ENCODE measurements around the gene EML5. TPM values are rescaled to one million over a fixed set of nuclear protein-coding genes. Genes with fewer than 3 reads are reported as not detected.

Gene EML5
- 0.07 TPM for polyA plus RNA-seq (2013, experiment 1 of 2)
- polyA plus RNA-seq (2013, experiment 2 of 2), result 0.10 TPM

- H3K27ac ChIP-seq (ENCODE audit: low read depth, low read length, severe bottlenecking), result no peak within 1 kb of the TSS
- 0 to 1% methylated on average over 56 to 106 of the region's 111 CpGs for WGBS, 2 experiments (ENCODE audit: insufficient coverage in 2 of 2)
- no peaks in the 10 kb centered on the region for H3K4me1 ChIP-seq (ENCODE audit: control insufficient read depth, insufficient read depth, low read length, poor library complexity, severe bottlenecking)
- H3K9me3 ChIP-seq (ENCODE audit: control insufficient read depth, low read length), result no peaks in the 10 kb centered on the region
- H3K36me3 ChIP-seq (ENCODE audit: control insufficient read depth, insufficient read depth, low read length), result no peaks in the 10 kb centered on the region
- peak within 1 kb of the TSS; percentile 41 for H3K4me3 ChIP-seq (ENCODE audit: extremely low read depth, insufficient read depth, low read length, poor library complexity, severe bottlenecking)
These were observed at the start of gene EML5 for GRCh38 chr14:88792473-88793258. Gene EML5 (minus strand): TSS chr14:88792953. CDS start chr14:88792503, 450 bp downstream.

- 78 to 100% methylated on average over 1 of the region's 1 CpG for WGBS, 2 experiments (ENCODE audit: insufficient coverage in 2 of 2)
- no peaks in the 10 kb centered on the region for H3K9me3 ChIP-seq (ENCODE audit: control insufficient read depth, low read length)
- H3K27ac ChIP-seq (ENCODE audit: low read depth, low read length, severe bottlenecking), result no peak overlapping the region
- no peaks in the 10 kb centered on the region for H3K36me3 ChIP-seq (ENCODE audit: control insufficient read depth, insufficient read depth, low read length)
- no peaks in the 10 kb centered on the region for H3K4me1 ChIP-seq (ENCODE audit: control insufficient read depth, insufficient read depth, low read length, poor library complexity, severe bottlenecking)
- no peak overlapping the region for H3K4me3 ChIP-seq (ENCODE audit: extremely low read depth, insufficient read depth, low read length, poor library complexity, severe bottlenecking)
These were observed 49.7 kb upstream of the EML5 start for GRCh38 chr14:88842414-88842813.

GRCh38 chr14:88841741-88842140, 49.0 kb upstream of the EML5 start:
- WGBS, 2 experiments (ENCODE audit: insufficient coverage in 2 of 2), result no CpG with 5 or more reads among the region's 1 CpG
- H3K4me1 ChIP-seq (ENCODE audit: control insufficient read depth, insufficient read depth, low read length, poor library complexity, severe bottlenecking), result no peaks in the 10 kb centered on the region
- no peaks in the 10 kb centered on the region for H3K36me3 ChIP-seq (ENCODE audit: control insufficient read depth, insufficient read depth, low read length)
- H3K27ac ChIP-seq (ENCODE audit: low read depth, low read length, severe bottlenecking), result no peak overlapping the region
- H3K4me3 ChIP-seq (ENCODE audit: extremely low read depth, insufficient read depth, low read length, poor library complexity, severe bottlenecking), result no peak overlapping the region
- H3K9me3 ChIP-seq (ENCODE audit: control insufficient read depth, low read length), result no peaks in the 10 kb centered on the region

GRCh38 chr14:88840926-88841325, 48.2 kb upstream of the EML5 start:
- no peaks in the 10 kb centered on the region for H3K9me3 ChIP-seq (ENCODE audit: control insufficient read depth, low read length)
- H3K4me1 ChIP-seq (ENCODE audit: control insufficient read depth, insufficient read depth, low read length, poor library complexity, severe bottlenecking), result no peaks in the 10 kb centered on the region
- no peak overlapping the region for H3K4me3 ChIP-seq (ENCODE audit: extremely low read depth, insufficient read depth, low read length, poor library complexity, severe bottlenecking)
- H3K36me3 ChIP-seq (ENCODE audit: control insufficient read depth, insufficient read depth, low read length), result no peaks in the 10 kb centered on the region
- no peak overlapping the region for H3K27ac ChIP-seq (ENCODE audit: low read depth, low read length, severe bottlenecking)
- 83 to 100% methylated on average over 1 to 2 of the region's 5 CpGs for WGBS, 2 experiments (ENCODE audit: insufficient coverage in 2 of 2)

- H3K4me3 ChIP-seq (ENCODE audit: extremely low read depth, insufficient read depth, low read length, poor library complexity, severe bottlenecking), result no peak overlapping the region
- 88% methylated on average over 1 of the region's 3 CpGs; no CpG with 5 or more reads in 1 of the 2 experiments for WGBS, 2 experiments (ENCODE audit: insufficient coverage in 2 of 2)
These were observed 45.3 kb upstream of the EML5 start for GRCh38 chr14:88838015-88838414.

GRCh38 chr14:88837495-88837894, 44.7 kb upstream of the EML5 start:
- H3K27ac ChIP-seq (ENCODE audit: low read depth, low read length, severe bottlenecking), result no peak overlapping the region
- no peak overlapping the region for H3K4me3 ChIP-seq (ENCODE audit: extremely low read depth, insufficient read depth, low read length, poor library complexity, severe bottlenecking)
- no peaks in the 10 kb centered on the region for H3K36me3 ChIP-seq (ENCODE audit: control insufficient read depth, insufficient read depth, low read length)
- no peaks in the 10 kb centered on the region for H3K4me1 ChIP-seq (ENCODE audit: control insufficient read depth, insufficient read depth, low read length, poor library complexity, severe bottlenecking)
- no CpG with 5 or more reads among the region's 1 CpG for WGBS, 2 experiments (ENCODE audit: insufficient coverage in 2 of 2)
- no peaks in the 10 kb centered on the region for H3K9me3 ChIP-seq (ENCODE audit: control insufficient read depth, low read length)

More at GRCh38 chr14:88838015-88838414, 45.3 kb upstream of the EML5 start:
- Histone ChIP-seq H3K27ac (ENCODE audit: low read depth, low read length, severe bottlenecking) (no peak overlapping the region), H3K36me3 (ENCODE audit: control insufficient read depth, insufficient read depth, low read length) (no peaks in the 10 kb centered on the region), H3K9me3 (ENCODE audit: control insufficient read depth, low read length) (no peaks in the 10 kb centered on the region), H3K4me1 (ENCODE audit: control insufficient read depth, insufficient read depth, low read length, poor library complexity, severe bottlenecking) (no peaks in the 10 kb centered on the region)

- Histone ChIP-seq H3K27ac (ENCODE audit: low read depth, low read length, severe bottlenecking) (no peak overlapping the region), H3K4me1 (ENCODE audit: control insufficient read depth, insufficient read depth, low read length, poor library complexity, severe bottlenecking) (no peaks in the 10 kb centered on the region), H3K9me3 (ENCODE audit: control insufficient read depth, low read length) (no peaks in the 10 kb centered on the region), H3K36me3 (ENCODE audit: control insufficient read depth, insufficient read depth, low read length) (no peaks in the 10 kb centered on the region), H3K4me3 (ENCODE audit: extremely low read depth, insufficient read depth, low read length, poor library complexity, severe bottlenecking) (no peak overlapping the region)
These were observed 42.9 kb upstream of the EML5 start for GRCh38 chr14:88835661-88836060.

GRCh38 chr14:88834883-88835431, 42.2 kb upstream of the EML5 start:
- H3K9me3 ChIP-seq (ENCODE audit: control insufficient read depth, low read length), result no peaks in the 10 kb centered on the region
- no peak overlapping the region for H3K27ac ChIP-seq (ENCODE audit: low read depth, low read length, severe bottlenecking)
- H3K4me1 ChIP-seq (ENCODE audit: control insufficient read depth, insufficient read depth, low read length, poor library complexity, severe bottlenecking), result no peaks in the 10 kb centered on the region
- H3K36me3 ChIP-seq (ENCODE audit: control insufficient read depth, insufficient read depth, low read length), result no peaks in the 10 kb centered on the region
- H3K4me3 ChIP-seq (ENCODE audit: extremely low read depth, insufficient read depth, low read length, poor library complexity, severe bottlenecking), result no peak overlapping the region

GRCh38 chr14:88831284-88831683, 38.5 kb upstream of the EML5 start:
- Histone ChIP-seq H3K27ac (ENCODE audit: low read depth, low read length, severe bottlenecking) (no peak overlapping the region), H3K9me3 (ENCODE audit: control insufficient read depth, low read length) (no peaks in the 10 kb centered on the region), H3K4me3 (ENCODE audit: extremely low read depth, insufficient read depth, low read length, poor library complexity, severe bottlenecking) (no peak overlapping the region), H3K36me3 (ENCODE audit: control insufficient read depth, insufficient read depth, low read length) (no peaks in the 10 kb centered on the region), H3K4me1 (ENCODE audit: control insufficient read depth, insufficient read depth, low read length, poor library complexity, severe bottlenecking) (no peaks in the 10 kb centered on the region)

GRCh38 chr14:88829685-88830302, 37.0 kb upstream of the EML5 start:
- Histone ChIP-seq H3K9me3 (ENCODE audit: control insufficient read depth, low read length) (no peaks in the 10 kb centered on the region), H3K27ac (ENCODE audit: low read depth, low read length, severe bottlenecking) (no peak overlapping the region), H3K4me3 (ENCODE audit: extremely low read depth, insufficient read depth, low read length, poor library complexity, severe bottlenecking) (no peak overlapping the region), H3K36me3 (ENCODE audit: control insufficient read depth, insufficient read depth, low read length) (no peaks in the 10 kb centered on the region), H3K4me1 (ENCODE audit: control insufficient read depth, insufficient read depth, low read length, poor library complexity, severe bottlenecking) (no peaks in the 10 kb centered on the region)
- 96% methylated on average over 3 of the region's 4 CpGs for WGBS, 2 experiments (ENCODE audit: insufficient coverage in 2 of 2)

- no peaks in the 10 kb centered on the region for H3K9me3 ChIP-seq (ENCODE audit: control insufficient read depth, low read length)
- no peak overlapping the region for H3K4me3 ChIP-seq (ENCODE audit: extremely low read depth, insufficient read depth, low read length, poor library complexity, severe bottlenecking)
- WGBS, 2 experiments (ENCODE audit: insufficient coverage in 2 of 2), result 88 to 90% methylated on average over 1 to 2 of the region's 3 CpGs
- H3K27ac ChIP-seq (ENCODE audit: low read depth, low read length, severe bottlenecking), result no peak overlapping the region
- H3K36me3 ChIP-seq (ENCODE audit: control insufficient read depth, insufficient read depth, low read length), result no peaks in the 10 kb centered on the region
- no peaks in the 10 kb centered on the region for H3K4me1 ChIP-seq (ENCODE audit: control insufficient read depth, insufficient read depth, low read length, poor library complexity, severe bottlenecking)
These were observed 36.4 kb upstream of the EML5 start for GRCh38 chr14:88829188-88829587.

Data from mesodermal cell (in vitro differentiated cells).